ENCODE results near the gene MXI1.

The MXI1 gene

DNA sequence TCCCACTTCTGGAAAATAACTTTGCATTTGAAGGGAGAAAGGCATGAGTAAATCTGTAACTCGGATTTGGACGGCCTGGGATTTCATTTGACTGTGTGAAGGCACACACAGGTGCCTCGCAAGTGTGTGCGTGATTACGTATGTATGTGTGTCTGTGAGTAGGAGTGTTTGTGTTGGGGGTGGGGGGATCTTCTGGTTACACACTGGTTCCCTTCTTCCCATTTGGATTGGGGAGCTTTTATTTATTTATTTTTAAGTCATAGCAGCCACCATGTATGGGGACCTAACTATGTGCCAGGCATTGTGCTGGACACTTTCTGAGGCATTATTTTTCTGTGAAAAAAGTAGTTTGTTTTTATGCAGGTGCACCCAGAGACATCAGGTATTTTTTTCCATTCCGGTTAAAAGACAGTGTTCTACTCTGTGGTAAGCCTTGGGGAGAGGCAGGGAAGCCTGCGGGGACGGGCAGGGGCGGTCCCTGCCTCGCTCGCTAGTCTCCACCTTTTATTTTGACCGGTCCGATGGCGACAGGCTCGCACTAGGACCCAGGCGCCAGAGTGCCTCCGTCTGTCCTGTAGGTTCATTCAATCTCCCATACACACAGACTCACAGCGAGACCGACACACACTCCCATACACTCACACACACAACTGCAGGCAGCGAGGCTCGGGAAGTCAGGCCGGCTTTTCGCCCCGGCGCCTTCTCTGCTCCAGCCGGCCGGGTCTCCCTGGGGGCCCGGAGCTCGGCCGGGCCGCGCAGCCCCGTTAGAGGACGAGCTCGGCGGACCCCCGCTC, at the start of gene MXI1:
TSS of gene MXI1 (plus strand) at position 595 of the 794 bp plus-strand sequence. CDS start 204 bp downstream, outside the sequence.
- peak; percentile 50 to 57 for DNase-seq

DNA sequence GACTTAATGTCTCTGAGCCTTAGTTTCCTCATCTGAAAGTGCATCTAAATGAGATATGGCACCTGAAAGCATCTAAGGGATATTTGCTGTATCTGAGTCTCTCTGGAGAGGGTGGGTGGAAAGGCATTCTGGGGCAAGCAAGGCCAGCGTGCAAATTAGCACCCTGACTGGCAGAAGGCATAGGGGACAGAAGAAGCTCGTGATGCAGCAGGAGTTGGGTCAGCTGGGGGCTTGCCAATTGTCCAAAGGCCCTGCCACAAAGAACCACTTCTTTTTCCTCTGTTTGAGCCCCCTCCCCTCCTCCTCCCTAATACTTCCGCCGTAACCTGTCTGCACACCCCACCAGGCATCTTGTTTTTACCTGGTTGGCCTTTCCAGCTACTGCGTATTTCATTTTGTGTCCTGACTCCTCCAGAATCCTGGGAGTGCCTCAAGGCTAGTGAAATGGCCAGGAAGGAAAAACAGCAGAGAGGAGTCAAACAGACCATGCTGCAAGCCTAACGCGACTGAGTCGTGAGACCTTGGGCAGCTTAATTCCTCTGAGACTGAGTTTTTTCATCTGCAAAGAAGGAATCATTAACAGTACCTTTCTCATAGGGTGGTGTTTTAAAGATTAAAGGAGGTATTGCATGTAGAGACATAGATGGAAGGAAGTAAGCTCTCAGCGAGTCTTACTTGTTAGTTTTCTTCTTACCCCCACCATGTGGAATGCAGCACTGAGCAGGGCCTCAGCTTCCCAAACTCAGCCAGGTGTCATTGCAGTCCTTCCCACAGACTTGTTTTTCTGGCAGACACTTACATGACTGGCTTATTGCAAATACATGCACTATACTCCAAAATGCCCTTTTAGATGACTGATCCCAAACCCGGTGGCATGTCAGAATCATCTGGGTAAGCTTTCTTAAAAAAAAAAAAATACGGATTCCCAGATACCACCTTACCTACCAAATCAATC, 49.1 kb upstream of the MXI1 start:
- DNase-seq = no peak

DNA sequence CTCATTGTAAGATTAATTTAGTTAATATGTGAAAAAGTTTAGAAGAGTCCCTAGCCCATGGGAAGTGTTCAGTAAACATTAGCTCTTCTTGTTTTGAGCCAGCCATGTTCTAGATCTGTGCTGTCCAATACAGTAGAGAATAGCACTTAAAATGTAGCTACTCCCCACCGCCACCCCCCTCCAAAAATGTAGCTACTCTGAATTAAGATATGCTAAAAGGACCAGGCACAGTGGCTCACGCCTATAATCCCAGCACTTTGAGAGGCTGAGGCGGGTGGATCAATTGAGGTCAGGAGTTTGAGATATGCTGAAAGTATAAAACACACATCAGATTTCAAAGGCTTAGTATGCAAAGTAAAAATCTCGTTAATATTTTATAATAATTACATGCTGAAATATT, 47.3 kb upstream of the MXI1 start:
- DNase-seq = no peak

DNA sequence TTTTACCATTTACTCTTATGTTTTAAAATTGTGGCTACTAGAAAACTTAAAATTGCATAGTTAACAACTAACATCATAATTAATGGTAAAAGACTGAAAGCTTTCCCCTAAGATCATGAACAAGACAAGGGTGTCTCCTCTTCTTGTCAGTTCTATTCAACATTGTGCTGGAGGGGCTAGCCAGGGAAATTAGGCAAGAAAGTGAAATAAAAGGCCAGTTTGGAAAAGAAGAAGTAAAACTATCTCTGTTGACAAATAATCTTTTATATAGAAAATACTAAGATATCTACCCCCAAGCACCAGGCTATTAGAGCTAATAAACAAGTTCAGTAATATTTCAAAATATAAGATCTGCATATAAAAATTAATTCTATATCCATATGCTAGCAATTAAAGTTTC, 46.9 kb upstream of the MXI1 start:
- DNase-seq = no peak

DNA sequence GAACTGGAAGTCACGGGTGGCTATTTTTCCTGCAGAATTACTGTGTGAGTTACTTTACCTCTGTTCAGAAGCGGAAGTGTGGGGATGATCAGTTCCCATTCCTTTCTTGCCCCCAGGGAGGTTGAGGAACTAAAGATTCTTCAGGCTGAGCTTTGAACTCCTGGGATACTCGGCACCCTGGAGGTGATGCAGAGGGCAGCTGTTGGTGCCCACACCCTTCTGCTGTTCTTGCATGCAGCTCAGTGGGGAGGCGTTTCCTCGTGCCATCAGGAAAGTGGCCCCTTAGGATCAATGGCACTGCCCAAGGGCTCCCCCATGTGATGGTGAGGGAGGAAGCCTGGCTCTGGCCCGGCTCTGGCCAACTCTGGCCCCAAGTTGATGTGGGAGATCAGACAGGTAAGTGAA, 44.7 kb upstream of the MXI1 start:
- DNase-seq = no peak

DNA sequence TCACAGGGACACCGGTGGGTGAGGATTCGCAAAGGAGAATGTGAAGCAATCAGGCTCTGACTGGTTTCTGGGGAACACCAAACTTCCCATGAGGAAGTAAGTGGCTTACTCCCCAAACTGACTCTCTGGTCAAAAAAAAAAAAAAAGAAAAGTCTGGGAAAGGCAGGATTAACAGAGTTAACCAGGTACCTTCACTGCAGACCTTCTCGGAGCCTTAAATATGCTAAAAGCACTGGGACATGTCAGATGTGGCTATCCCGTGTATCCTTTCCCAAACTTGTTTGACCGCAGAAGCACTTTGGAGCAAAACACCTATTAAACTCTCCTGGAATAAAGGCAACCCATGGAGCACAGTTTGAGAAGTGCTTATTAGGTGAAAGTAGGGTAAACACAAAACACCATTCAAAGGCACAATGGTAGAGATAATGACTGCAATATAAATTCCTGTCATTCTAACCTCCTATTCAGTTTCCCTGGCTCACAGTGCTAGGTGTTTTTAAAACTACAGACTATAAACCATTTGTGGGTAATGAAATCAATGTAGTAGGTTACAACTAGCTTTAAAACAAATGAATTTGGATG, 44.1 kb upstream of the MXI1 start:
- no peak for DNase-seq

DNA sequence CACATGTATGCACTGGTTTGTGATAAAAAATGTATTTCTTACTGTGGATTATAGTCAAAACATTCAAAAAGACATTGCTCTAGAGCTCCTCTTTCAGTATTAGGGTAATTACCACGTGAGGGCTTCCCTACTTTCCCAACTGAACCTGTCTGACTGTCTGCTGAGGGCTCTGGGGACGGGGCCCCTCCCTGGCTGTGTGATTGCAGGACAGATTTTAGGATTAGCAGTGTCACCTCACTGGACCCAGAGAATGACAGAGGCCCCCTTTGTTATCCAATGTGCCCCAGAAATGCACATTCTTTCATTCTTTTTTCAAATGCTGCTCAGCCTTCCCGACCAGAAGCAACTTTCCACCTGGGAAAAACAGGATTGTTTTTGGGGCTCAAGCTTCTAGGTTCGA, 43.6 kb upstream of the MXI1 start:
- no peak for DNase-seq

DNA sequence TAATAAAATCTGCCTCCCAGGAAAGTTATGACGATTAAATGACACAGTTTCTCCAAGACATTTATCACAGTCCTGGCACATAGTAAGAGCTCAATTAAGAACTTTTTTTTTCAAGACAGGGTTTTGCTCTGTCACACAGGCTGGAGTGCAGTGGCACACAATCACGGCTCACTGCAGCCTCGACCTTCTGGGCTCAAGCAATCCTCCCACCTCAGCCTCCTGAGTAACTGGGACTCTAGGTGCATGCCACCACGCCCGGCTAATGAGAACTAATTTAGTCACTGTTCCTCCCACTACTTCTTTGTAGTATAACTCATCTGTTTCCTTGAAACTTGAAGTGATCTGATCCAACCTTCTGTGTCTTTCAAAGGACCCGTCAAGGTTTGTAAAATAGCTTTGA, 42.2 kb upstream of the MXI1 start:
- DNase-seq = no peak

DNA sequence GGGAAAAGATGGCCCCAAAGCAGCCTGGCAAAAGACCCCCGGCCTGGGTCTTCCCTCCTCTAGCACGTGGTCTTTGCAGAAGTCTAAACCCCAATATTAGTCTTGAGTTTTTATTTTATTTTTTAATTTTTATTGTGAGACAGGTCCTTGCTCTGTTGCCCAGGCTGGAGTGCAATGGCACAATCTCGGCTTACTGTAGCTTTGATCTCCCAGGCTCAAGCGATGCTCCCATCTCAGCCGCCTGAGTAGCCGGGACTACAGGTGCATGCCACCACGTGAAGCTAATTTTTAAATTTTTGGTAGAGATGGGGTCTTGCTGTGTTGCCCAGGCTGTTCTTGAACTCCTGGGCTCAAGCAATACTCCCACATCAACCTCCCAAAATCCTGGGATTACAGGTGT, 40.3 kb upstream of the MXI1 start:
- no peak for DNase-seq

DNA sequence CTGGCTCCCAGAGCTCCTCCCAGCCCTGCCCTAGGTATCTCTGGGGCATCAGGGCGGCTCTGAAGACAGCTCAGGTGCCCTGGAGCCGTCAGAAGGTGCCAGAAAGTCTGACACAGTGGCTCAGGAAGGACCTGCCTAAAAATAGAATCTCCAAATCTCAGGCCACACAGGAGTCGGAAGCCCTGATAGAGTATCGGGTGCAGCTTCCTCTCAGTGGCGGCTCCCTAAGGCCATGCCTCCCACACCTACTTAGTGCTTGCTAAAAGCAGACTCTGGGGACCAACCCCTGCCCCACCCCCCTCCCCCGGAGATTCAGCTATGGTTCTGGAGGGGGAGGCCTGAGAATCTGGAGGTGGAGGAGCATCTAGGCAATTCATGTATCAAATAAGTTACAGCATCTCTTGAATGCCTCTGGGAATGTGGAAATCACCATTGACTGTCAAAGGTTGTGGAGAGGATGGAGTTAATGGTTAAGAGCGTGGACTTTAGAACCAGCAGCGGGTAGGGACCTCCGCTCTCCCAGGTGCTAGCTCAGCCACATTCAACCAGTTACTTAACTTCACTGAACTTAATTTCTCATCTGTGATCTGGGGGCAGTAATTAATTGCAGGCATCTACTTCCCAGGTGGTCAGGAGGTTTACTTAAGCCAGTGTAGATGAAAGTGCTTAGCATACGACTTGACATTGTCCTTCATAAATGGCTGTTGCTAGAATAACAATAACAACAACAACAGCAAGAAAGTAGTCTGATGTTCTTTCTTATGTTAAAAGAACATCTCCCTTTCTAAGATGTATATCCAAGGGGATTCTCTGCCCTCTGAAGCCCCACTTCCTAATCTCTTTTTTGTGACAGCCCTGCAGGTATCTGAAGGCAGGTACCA, 38.6 kb upstream of the MXI1 start:
- DNase-seq = no peak

DNA sequence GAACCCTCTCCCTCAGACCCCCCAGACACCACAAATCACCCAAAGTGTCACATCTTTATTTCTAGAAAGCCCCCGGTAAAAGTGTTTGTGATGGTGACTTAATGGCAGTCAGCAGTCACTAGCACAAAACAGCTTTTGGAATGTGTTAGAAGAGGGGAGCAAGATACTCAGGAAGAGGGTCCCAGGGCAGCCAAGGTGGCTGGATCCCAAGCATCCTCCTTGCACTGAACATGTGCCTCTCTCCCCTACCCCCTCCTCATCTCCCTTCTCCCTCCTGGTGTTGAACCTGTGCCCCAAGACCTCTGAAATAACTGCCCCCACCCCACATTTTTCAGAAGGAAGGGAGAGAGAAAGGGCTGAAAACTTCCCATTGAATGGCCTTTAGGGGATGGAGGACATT, 37.8 kb upstream of the MXI1 start:
- no peak for DNase-seq

DNA sequence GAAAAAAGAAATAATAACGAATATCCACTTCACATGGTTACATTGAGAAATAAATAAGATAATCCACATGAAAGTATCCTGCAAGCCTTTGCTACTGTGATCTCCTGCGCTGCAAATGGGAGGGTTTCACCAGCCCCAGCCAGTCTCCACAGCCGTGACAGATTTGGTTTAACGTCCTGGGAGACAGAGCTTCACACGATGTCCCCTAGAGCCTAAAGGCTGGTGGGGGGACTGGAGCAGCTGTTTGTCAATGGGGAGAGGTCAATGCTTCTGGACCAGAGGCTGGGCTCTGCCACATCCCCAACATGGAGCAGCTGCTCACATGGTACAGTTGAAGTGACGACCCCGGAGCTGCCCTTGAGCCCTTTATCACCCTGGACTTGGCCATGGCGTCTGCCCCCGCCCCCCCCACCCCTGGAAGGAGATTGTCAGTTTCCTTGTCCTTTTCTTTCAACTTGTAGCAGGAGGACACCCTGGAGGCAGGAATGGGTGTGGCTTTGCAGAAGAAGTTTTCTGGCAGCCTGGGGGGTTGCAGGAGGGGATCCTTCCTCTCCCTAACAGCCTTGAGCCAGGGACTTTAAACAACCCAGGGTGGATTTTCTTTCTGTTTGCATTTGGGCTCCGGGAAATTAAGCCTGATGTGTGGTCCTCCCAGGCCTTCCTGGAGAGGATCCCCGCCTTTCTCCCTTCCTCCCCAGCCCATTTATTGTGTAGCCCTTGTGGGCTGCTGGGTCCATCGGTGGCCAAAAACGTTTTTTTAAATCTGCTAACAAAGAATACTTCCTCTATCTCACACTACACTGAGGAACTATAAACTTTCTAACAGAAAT, 37.0 kb upstream of the MXI1 start:
- peak in 1 of 2 donors; percentile 4 for DNase-seq

DNA sequence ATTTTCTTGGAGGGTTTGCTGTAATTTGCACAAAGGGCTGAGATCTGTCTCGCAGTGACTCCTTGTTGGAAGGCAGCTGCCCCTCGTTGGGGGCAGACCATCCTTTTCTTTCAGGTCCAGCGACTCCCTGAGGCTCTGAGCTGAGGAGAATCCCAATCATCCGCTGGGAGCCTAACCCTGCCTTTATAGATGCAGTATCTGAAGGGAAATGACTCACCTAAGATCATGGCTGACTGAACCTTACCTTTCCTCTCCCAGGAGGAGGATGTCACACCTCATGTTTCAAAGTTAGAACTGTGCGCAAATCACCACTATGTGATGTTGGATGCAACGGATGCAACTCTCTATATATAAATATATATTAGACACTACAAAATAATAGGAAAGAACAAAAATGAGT, 36.4 kb upstream of the MXI1 start:
- no peak for DNase-seq

DNA sequence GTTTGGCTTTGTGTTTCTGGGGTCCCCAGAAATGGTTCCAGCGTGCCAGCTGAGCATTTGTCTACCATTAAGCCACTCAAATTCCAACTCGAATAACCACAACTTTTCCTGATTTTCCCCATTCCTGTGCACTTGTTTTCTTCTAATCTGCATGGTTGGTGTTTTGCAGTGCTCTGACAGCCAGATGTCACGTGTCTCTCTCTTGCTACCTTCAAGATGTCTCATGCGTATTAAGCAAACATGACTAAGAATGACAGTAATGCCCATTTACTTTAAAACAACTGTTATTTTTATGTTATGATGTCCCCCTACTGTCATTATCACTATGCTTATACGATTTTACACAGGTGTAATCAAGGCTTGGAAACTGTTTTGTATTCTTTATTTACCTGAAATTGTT, 35.2 kb upstream of the MXI1 start:
- no peak for DNase-seq

DNA sequence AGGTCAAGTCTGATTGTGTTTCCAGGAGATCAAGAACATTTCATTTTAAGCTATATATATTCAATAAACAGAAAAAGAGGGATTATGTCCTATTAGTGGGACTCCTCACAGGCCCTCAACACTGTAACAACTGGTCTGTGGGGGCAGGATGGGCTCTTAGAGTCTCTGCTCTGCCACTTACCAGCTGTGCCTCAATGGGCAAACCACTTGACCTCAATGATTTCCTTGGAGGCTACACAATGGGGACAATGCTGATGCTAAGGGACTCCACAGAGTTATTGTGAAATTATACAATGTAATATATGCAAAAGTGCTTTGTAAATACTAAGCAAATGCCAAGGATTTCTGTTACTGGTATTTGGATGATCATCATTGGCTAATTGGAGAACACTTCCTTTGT, 33.2 kb upstream of the MXI1 start:
- no peak for DNase-seq

DNA sequence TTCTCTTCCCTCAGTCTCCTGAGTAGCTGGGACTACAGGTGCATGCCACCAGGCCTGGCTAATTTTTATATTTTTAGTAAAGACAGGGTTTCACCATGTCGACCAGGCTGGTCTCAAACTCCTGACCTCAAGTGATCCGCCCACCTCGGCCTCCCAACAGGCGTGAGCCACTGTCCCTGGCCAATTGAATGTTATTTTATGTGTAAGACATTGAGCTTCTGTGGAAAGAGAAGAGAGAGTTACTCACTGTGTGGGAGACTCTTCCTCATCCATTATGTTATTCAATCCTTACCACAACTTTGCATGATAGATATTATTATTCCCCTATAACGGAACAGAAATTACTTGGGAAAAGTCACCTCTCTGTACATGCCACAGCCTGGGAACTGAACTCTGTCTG, 32.6 kb upstream of the MXI1 start:
- DNase-seq = no peak

DNA sequence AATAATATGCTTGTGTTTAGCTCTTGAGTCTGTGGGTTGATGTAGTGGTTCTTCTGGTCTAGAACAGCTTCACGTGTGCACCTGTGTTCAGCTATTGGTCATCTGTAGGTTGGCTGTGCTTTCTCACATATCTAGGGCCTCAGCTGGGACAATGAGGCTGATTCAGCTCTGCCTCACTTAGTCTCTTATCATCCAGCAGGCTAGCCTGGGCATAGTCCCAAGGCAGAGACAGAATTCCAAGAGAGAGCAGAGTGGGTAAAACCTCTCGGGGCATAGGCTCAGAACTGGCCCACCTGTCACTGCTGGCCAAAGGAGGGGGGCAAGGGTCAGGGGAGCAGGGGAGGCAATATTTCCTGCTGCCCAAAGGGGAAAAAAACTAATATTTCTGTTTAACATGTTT, 32.0 kb upstream of the MXI1 start:
- no peak for DNase-seq

DNA sequence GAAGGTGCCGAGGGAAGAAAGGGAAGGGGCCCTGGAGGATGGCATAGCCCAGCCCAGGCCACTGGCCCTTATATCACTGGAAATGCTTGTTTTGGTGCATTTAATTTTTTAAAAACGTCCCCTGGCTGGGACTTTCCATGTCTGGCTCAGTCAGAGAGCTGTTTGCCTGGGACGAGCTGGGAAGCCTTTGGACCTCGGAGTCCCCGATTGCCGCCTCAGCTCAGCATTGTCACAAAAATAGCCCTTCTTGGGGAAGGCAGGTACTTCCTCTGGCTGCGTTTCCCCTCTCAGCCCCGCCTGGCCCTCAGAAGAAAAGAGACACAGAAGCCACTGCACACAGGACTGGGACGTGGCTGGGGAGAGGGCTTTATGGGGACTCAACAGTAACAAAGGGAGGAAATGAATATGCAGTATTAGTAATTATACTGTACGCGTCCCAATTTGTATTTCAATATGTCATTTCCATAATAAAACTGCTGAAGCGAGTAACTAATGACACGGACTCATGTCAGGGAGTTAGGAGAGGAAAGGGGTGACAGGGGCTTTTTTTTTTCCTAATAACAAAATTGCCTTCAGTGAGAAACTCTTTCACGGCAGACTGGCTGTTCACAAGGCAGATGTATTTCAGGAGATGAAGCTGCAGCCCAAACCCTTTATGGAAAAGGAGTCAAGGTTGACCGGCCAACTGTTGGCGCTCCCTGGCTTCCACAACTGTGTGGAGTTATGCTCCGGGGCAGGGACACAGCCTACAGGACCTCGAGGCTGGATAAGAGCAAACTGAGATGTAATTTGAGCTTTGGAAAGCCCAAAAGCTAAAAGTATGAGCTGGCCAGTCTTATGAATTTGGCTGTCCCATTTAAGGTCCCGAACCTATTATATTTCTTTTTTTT, 31.0 kb upstream of the MXI1 start:
- DNase-seq = no peak

DNA sequence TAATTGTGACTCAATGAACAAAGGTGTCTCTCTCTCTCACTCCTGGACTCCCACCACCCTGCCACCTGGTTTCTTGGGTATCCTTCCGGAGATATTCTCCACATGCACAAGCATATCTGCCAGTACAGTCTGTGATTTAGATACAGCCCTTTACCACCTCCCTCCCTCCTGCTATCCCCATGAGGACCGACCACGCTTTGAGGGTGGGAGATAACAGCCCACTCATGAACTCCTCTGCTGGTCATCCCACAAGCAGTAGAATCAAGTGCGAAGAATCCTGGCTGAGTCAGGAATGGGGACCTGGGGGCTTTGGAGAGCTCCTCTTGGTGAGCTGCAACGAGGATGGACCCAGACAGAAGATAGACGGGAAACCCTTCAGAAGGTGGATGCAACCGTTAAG, 28.2 kb upstream of the MXI1 start:
- no peak for DNase-seq

DNA sequence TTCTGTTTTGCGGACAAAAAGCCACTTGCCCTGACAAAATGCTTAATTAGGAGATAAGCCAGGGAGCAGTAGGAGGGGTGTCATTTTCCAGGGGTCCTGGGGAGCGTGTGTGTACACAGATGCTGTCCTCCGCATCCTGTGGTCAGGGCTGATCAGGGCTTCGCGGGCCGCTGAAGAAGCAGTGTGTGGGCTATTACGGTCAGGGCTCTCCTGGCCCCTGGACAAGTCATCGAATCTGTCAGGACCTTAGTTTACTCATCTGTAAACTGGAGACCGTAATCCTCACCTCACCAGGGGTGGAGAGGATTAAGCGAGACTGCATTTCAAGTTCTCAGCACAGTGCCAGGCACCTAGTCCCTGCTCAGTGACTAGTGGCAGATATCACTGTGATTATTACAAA, 26.0 kb upstream of the MXI1 start:
- no peak for DNase-seq

DNA sequence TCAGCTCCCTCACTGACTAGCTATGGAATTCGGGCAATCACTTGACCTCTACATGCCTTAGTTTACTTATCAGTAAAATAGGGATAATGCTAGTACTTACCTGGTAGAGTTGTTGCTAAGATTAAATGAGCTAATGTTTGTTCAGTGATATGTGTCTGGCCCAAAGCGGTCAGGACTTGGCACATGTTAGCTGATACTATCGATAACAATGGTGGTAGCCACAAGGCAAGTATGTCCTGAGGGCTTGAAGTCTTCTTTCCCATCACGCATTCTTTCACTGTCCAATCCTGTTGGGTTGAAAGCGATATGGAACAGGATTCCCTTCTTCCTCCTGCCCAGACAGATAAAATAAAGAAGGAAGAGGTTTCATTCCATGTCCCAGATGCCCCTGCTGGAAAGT, 25.5 kb upstream of the MXI1 start:
- no peak for DNase-seq

Measured in CD4-positive, alpha-beta T cell treated with Interleukin-4 for 1 hour (primary cell).